ENCODE measurements around the gene ZC3H4. TPM values are rescaled to one million over a fixed set of nuclear protein-coding genes. Genes with fewer than 3 reads are reported as not detected.

ZC3H4 gene
- total and polyA plus RNA-seq, 9 of the 15 experiments (the other 6 are each of a cell fraction or from before 2014, with no cell fraction given) = 2.2 to 75.6 (median 18.3) TPM

- peaks cover 7% of the 10 kb centered on the region for H3K9me3 ChIP-seq (replicated peaks; ENCODE audit: control insufficient read depth, insufficient read depth, low read depth, low read length)
- in situ Hi-C loops (cut with MboI) (no loop called here), intact Hi-C loops (cut with micrococcal nuclease) (loop anchor here (2.0 to 5.0 kb wide), 3 partner anchors 17 to 278 kb away; partner anchors contain the start of genes AP2S1 and ZC3H4)
- peak overlapping the region; percentile 86 for H2AFZ ChIP-seq (ENCODE audit: low read depth, low read length)
- H3K9ac ChIP-seq (ENCODE audit: insufficient read depth in 1 of 2, low read depth in 2 of 2, low read length in 2 of 2) = no peak overlapping the region
- no peak for FAIRE-seq
- BruUV-seq (replicated peaks) = no TSS peak
- ChIA-PET POLR2A (interaction anchor here (0.8 to 12.1 kb wide), 7 partner anchors 16 to 353 kb away, joined by 3 to 109 read pairs (median 4); partner anchors contain the start of genes CCDC9 and ZC3H4), CTCF (ENCODE audit: low intra/inter-chr PET ratio) (interaction anchor here (0.9 kb wide), 1 partner anchor 50 kb away, joined by 3 read pairs; no protein-coding TSS in a partner anchor)
- H3K4me3 ChIP-seq = no peak overlapping the region
- DNase-seq (ENCODE audit: extremely low read depth in 1 of 4, low spot score in 3 of 4) = no peak
- ATAC-seq = no peak
- no peaks in the 10 kb centered on the region for H3K27me3 ChIP-seq (ENCODE audit: control insufficient read depth in 2 of 2, insufficient read depth in 2 of 2, low read length in 2 of 2)
- peaks cover 30% of the 10 kb centered on the region for H3K36me3 ChIP-seq (ENCODE audit: control insufficient read depth, insufficient read depth, low read length)
- 94% methylated on average over 7 of the region's 8 CpGs for WGBS (ENCODE audit: insufficient coverage, low coverage, missing lambda C conversion rate)
- H3K4me1 ChIP-seq (replicated peaks in 1 of 2; ENCODE audit: control insufficient read depth in 2 of 2, insufficient read depth in 2 of 2, low read length in 2 of 2) = peaks cover 20 to 27% of the 10 kb centered on the region in 2 experiments; a peak in 4 of 5 replicates
- peak overlapping the region; percentile 42 for H3K27ac ChIP-seq (ENCODE audit: extremely low read depth, low read depth, low read length)
- no peak overlapping the region for H3K4me2 ChIP-seq (ENCODE audit: insufficient read depth, low read length)
- no peaks in the 10 kb centered on the region for H3K9me1 ChIP-seq (ENCODE audit: control insufficient read depth, insufficient read depth, low read length)
- peaks cover 45% of the 10 kb centered on the region for H3K79me2 ChIP-seq (ENCODE audit: control insufficient read depth, insufficient read depth, low read length)
- H4K20me1 ChIP-seq (replicated peaks; ENCODE audit: control insufficient read depth, insufficient read depth, low read length) = no peaks in the 10 kb centered on the region; the same call in 1 of the 2 replicates
- TF ChIP-seq CSDE1 (IDR thresholded peaks at IDR 0.05) = no peak
- peak; percentile 56 to 77; a peak in 3 of 4 replicates for TF ChIP-seq KDM1A (IDR thresholded peaks at IDR 0.05)
- TF ChIP-seq CBFB (CRISPR knock-in tag; IDR thresholded peaks at IDR 0.05) = no peak
- TF ChIP-seq ETS2 (tag; IDR thresholded peaks at IDR 0.05; ENCODE audit: borderline replicate concordance, poor library complexity, severe bottlenecking) = no peak
- 0 out of 2 replicates have a peak, but pooled peaks have one; percentile 31 for TF ChIP-seq ZKSCAN1 (IDR thresholded peaks at IDR 0.05; ENCODE audit: low read depth, low read length)
- TF ChIP-seq ELK1 (CRISPR knock-in tag; IDR thresholded peaks at IDR 0.05) = no peak
- TF ChIP-seq SMARCE1 (IDR thresholded peaks at IDR 0.05) = no peak
- no peak for TF ChIP-seq ZBTB11 (CRISPR knock-in tag; IDR thresholded peaks at IDR 0.05)
- no peak for TF ChIP-seq ELK3 (CRISPR knock-in tag; IDR thresholded peaks at IDR 0.05)
- TF ChIP-seq BRD9 (IDR thresholded peaks at IDR 0.05; ENCODE audit: low read depth, partially characterized antibody) = peak; percentile 27
- no peak for TF ChIP-seq ZC3H11A (IDR thresholded peaks at IDR 0.05; ENCODE audit: low read depth, low read length)
- TF ChIP-seq ZNF316 (IDR thresholded peaks at IDR 0.05) = peak; percentile 97
These were observed 16.6 kb upstream of the ZC3H4 start for GRCh38 chr19:47130120-47130588.
